Activated CD4-positive, alpha-beta T cell treated with anti-CD3 and anti-CD28 coated beads, Interleukin-2, amount 50 U/mL, for 1 hour (primary cell): ENCODE data around the gene TRAPPC3L.

Experiments
- DNase-seq: peaks from one replicate; pipeline ENCODE4 v3.0.0-alpha.2; 2020

The TRAPPC3L gene

GRCh38 chr6:116556814-116557415 lies 11.4 kb upstream of the TRAPPC3L start:
- no peak for DNase-seq

GRCh38 chr6:116556065-116556464 lies 10.6 kb upstream of the TRAPPC3L start:
- DNase-seq: no peak

- DNase-seq: no peak
Measured at GRCh38 chr6:116553451-116553850, 8.0 kb upstream of the TRAPPC3L start, which contains the start of gene CALHM4. CALHM4 (plus strand) TSS chr6:116553751; CDS start chr6:116553794, 43 bp downstream.

GRCh38 chr6:116550796-116551195 lies 5.3 kb upstream of the TRAPPC3L start:
- no peak for DNase-seq

- no peak for DNase-seq
Measured at GRCh38 chr6:116547358-116547757, 1.9 kb upstream of the TRAPPC3L start.

GRCh38 chr6:116543149-116543548 lies 2.3 kb downstream of the TRAPPC3L start:
- DNase-seq: no peak

GRCh38 chr6:116542426-116542825 lies 3.1 kb downstream of the TRAPPC3L start:
- no peak for DNase-seq

GRCh38 chr6:116536216-116536621 lies 9.3 kb downstream of the TRAPPC3L start:
- no peak for DNase-seq

- DNase-seq: no peak
Measured at GRCh38 chr6:116535109-116535508, 10.4 kb downstream of the TRAPPC3L start.

- no peak for DNase-seq
Measured at GRCh38 chr6:116533233-116533957, 12.1 kb downstream of the TRAPPC3L start.

- DNase-seq: peak; percentile 61
Measured at GRCh38 chr6:116531675-116532570, 13.6 kb downstream of the TRAPPC3L start.

- DNase-seq: no peak
Measured at GRCh38 chr6:116530436-116530835, 15.0 kb downstream of the TRAPPC3L start.

GRCh38 chr6:116529466-116530290 lies 15.8 kb downstream of the TRAPPC3L start:
- DNase-seq: no peak

GRCh38 chr6:116528780-116529179 lies 16.7 kb downstream of the TRAPPC3L start:
- no peak for DNase-seq

- DNase-seq: no peak
Measured at GRCh38 chr6:116528133-116528532, 17.4 kb downstream of the TRAPPC3L start.

- DNase-seq: no peak
Measured at GRCh38 chr6:116524236-116524635, 21.2 kb downstream of the TRAPPC3L start.

- DNase-seq: no peak
Measured at GRCh38 chr6:116522896-116523295, 22.6 kb downstream of the TRAPPC3L start.

- DNase-seq: no peak
Measured at GRCh38 chr6:116518621-116519368, 26.7 kb downstream of the TRAPPC3L start.

- no peak for DNase-seq
Measured at GRCh38 chr6:116515141-116515540, 30.3 kb downstream of the TRAPPC3L start.

- DNase-seq: no peak
Measured at GRCh38 chr6:116514111-116514510, 31.4 kb downstream of the TRAPPC3L start.

- no peak for DNase-seq
Measured at GRCh38 chr6:116513224-116513875, 32.1 kb downstream of the TRAPPC3L start.
